BE2C (cell line): ENCODE data around the gene TMEM182. TPM values are rescaled to one million over a fixed set of nuclear protein-coding genes. Genes with fewer than 3 reads are reported as not detected.

Source experiments
- DNase-seq: peaks from one replicate; pipeline ENCODE4 v3.0.0-alpha.2; 2020
- H3K27me3 ChIP-seq: fragments of 250-450 bp; sonication (Bioruptor Pico); 2 replicates; pipeline ENCODE4 v1.5.1; 2020; ENCODE audit warnings: mild to moderate bottlenecking
- H3K36me3 ChIP-seq: fragments of 250-450 bp; sonication (Bioruptor Pico); 2 replicates; pipeline ENCODE4 v1.5.1; 2020; ENCODE audit warnings: mild to moderate bottlenecking
- H3K4me1 ChIP-seq: fragments of 250-450 bp; sonication (Bioruptor Pico); 2 replicates; pipeline ENCODE4 v1.5.1; 2020
- H3K4me3 ChIP-seq: 2 replicates; pipeline ENCODE4 v1.5.1; 2011; ENCODE audit warnings: low read depth, low read length
- H3K9me3 ChIP-seq: fragments of 250-450 bp; sonication (Bioruptor Pico); 2 replicates; pipeline ENCODE4 v1.5.1; 2020
- polyA plus RNA-seq: library from polyadenylated mRNA; unstranded; fragments of >200 nt; gene quantifications from one replicate; pipeline ENCODE4 v1.2.1, GENCODE V29; 2012; ENCODE audit warnings: low read depth, missing spikeins; ENCODE audit not compliant: insufficient read length, insufficient read depth
- TF ChIP-seq, protein P1 (sequence below): IDR thresholded peaks from 2 replicates; pipeline ENCODE4 v1.5.1; 2012; ENCODE audit warnings: mild to moderate bottlenecking, low read depth, low read length

TMEM182 gene, protein sequence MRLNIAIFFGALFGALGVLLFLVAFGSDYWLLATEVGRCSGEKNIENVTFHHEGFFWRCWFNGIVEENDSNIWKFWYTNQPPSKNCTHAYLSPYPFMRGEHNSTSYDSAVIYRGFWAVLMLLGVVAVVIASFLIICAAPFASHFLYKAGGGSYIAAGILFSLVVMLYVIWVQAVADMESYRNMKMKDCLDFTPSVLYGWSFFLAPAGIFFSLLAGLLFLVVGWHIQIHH
- 0.82 TPM for polyA plus RNA-seq

- H3K4me1 ChIP-seq, result no peaks in the 10 kb centered on the region
- no peaks in the 10 kb centered on the region for H3K9me3 ChIP-seq
- no peak for DNase-seq
- TF ChIP-seq, protein P1, sequence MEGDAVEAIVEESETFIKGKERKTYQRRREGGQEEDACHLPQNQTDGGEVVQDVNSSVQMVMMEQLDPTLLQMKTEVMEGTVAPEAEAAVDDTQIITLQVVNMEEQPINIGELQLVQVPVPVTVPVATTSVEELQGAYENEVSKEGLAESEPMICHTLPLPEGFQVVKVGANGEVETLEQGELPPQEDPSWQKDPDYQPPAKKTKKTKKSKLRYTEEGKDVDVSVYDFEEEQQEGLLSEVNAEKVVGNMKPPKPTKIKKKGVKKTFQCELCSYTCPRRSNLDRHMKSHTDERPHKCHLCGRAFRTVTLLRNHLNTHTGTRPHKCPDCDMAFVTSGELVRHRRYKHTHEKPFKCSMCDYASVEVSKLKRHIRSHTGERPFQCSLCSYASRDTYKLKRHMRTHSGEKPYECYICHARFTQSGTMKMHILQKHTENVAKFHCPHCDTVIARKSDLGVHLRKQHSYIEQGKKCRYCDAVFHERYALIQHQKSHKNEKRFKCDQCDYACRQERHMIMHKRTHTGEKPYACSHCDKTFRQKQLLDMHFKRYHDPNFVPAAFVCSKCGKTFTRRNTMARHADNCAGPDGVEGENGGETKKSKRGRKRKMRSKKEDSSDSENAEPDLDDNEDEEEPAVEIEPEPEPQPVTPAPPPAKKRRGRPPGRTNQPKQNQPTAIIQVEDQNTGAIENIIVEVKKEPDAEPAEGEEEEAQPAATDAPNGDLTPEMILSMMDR, result no peak
- no peaks in the 10 kb centered on the region for H3K27me3 ChIP-seq
- H3K36me3 ChIP-seq, result no peaks in the 10 kb centered on the region
- no peak within 1 kb of the TSS for H3K4me3 ChIP-seq
Observed at GRCh38 chr2:102761763-102762162, at the start of gene TMEM182. Gene TMEM182, plus strand, starts transcription at chr2:102762031. Its CDS starts 187 bp downstream, at chr2:102762218.

GRCh38 chr2:102717308-102718018 is 44.4 kb upstream of the TMEM182 start:
- DNase-seq, result no peak
- Histone ChIP-seq H3K9me3 (no peaks in the 10 kb centered on the region), H3K4me3 (no peak overlapping the region), H3K4me1 (no peaks in the 10 kb centered on the region), H3K36me3 (no peaks in the 10 kb centered on the region; the same call in 1 of the 2 replicates), H3K27me3 (no peaks in the 10 kb centered on the region)
- TF ChIP-seq, protein P1, result no peak

DNA sequence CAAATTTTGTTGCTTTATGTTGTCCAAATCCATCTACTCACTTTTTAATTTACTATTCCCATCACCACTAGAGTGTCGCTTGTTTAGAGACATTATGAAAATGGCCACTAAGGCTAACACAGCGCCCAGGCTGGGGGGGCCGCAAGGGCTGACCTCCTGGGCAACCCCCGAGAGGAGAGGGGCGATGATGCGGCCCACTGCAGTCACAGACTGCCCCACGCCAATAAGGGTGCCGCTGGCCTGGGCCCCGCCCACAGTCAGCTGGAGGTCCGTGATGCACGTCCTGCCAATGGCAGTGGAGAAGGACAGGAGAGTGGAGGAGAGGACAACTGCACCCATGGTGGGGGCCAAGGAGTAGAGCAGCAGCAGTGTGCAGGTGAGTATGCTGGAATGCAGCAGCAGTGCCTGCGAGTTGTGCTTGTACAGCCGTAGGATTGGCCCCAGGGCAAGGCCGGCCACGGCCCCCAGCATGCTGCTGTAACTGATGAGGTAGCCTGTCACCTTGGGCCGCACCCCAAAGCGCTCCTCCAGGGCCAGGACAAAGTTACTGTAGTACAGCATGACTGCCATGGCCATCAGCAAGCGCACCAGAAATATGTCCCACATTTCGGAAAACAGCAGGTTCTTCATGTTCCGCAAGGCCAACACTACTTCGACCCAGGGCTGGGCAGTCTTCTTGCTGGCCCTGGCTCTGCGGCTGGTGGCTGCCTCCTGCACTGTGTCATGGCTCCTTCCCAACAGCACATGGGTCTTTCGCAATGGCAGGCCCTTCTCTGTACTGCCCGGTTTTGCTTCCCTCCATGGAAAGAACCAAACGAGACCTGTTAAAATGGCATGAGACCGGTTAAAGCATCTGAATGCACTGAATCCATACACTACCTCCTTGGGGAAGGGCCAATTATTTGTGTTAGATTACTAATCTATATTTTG is 43.2 kb upstream of the TMEM182 start:
- H3K4me1 ChIP-seq, result no peaks in the 10 kb centered on the region
- H3K27me3 ChIP-seq, result no peaks in the 10 kb centered on the region
- no peaks in the 10 kb centered on the region for H3K9me3 ChIP-seq
- no peak overlapping the region for H3K4me3 ChIP-seq
- TF ChIP-seq, protein P1, result no peak
- H3K36me3 ChIP-seq, result no peaks in the 10 kb centered on the region; the same call in 1 of the 2 replicates
- no peak for DNase-seq

GRCh38 chr2:102724016-102724490 is 37.8 kb upstream of the TMEM182 start:
- H3K36me3 ChIP-seq, result no peaks in the 10 kb centered on the region
- H3K27me3 ChIP-seq, result no peaks in the 10 kb centered on the region
- no peaks in the 10 kb centered on the region for H3K9me3 ChIP-seq
- TF ChIP-seq, protein P1, result no peak
- H3K4me1 ChIP-seq, result no peaks in the 10 kb centered on the region
- H3K4me3 ChIP-seq, result no peak overlapping the region
- DNase-seq, result no peak

GRCh38 chr2:102724553-102724952 is 37.3 kb upstream of the TMEM182 start:
- Histone ChIP-seq H3K27me3 (no peaks in the 10 kb centered on the region), H3K9me3 (no peaks in the 10 kb centered on the region), H3K4me3 (no peak overlapping the region), H3K4me1 (no peaks in the 10 kb centered on the region), H3K36me3 (no peaks in the 10 kb centered on the region)
- DNase-seq, result no peak
- TF ChIP-seq, protein P1, result no peak
